Kidney tubule cell (primary cell): ENCODE measurements around the gene PLCZ1.
"Not testable (repeated sequence)": the region's sequence is repeated elsewhere in the genome, so short reads cannot be mapped to it uniquely, and the experiment has no call there.

Experiments used
- DNase-seq: peaks from one replicate; pipeline ENCODE4 v3.0.0-alpha.2; 2018; ENCODE audit warnings: low spot score

Gene PLCZ1

GRCh38 chr12:18737819-18738218 lies at the start of gene PLCZ1, which contains the start of gene CAPZA3:
Gene PLCZ1 (minus strand): TSS chr12:18738012. CDS start chr12:18737371, 641 bp downstream.
Gene CAPZA3 (plus strand): TSS chr12:18738119. CDS start chr12:18738269, 150 bp downstream.
- no peak for DNase-seq

GRCh38 chr12:18785465-18785864 lies 47.7 kb upstream of the PLCZ1 start:
- not testable (repeated sequence) for DNase-seq

- DNase-seq = no peak
Measured at GRCh38 chr12:18782827-18783226, 45.0 kb upstream of the PLCZ1 start.

- DNase-seq = not testable (repeated sequence)
Measured at GRCh38 chr12:18766479-18766878, 28.7 kb upstream of the PLCZ1 start.

- DNase-seq = no peak
Measured at GRCh38 chr12:18755341-18755740, 17.5 kb upstream of the PLCZ1 start.

- DNase-seq = no peak
Measured at GRCh38 chr12:18754124-18754707, 16.4 kb upstream of the PLCZ1 start.

- DNase-seq = no peak
Measured at GRCh38 chr12:18753481-18754123, 15.8 kb upstream of the PLCZ1 start.

GRCh38 chr12:18752947-18753346 lies 15.1 kb upstream of the PLCZ1 start:
- DNase-seq = no peak

GRCh38 chr12:18752280-18752920 lies 14.6 kb upstream of the PLCZ1 start:
- peak; percentile 62 for DNase-seq

GRCh38 chr12:18751866-18752265 lies 14.1 kb upstream of the PLCZ1 start:
- no peak for DNase-seq

GRCh38 chr12:18750085-18750484 lies 12.3 kb upstream of the PLCZ1 start:
- no peak for DNase-seq

GRCh38 chr12:18749386-18749957 lies 11.7 kb upstream of the PLCZ1 start:
- DNase-seq = no peak

- peak; percentile 90 for DNase-seq
Measured at GRCh38 chr12:18747895-18748294, 10.1 kb upstream of the PLCZ1 start.

- no peak for DNase-seq
Measured at GRCh38 chr12:18731156-18731555, 6.7 kb downstream of the PLCZ1 start.

- peak; percentile 78 for DNase-seq
Measured at GRCh38 chr12:18723752-18724151, 14.1 kb downstream of the PLCZ1 start.

- DNase-seq = no peak
Measured at GRCh38 chr12:18721452-18721851, 16.4 kb downstream of the PLCZ1 start.

- DNase-seq = no peak
Measured at GRCh38 chr12:18720690-18721089, 17.1 kb downstream of the PLCZ1 start.

- DNase-seq = peak; percentile 38
Measured at GRCh38 chr12:18719922-18720510, 17.8 kb downstream of the PLCZ1 start.

GRCh38 chr12:18718462-18718861 lies 19.4 kb downstream of the PLCZ1 start:
- peak; percentile 70 for DNase-seq

GRCh38 chr12:18716236-18716635 lies 21.6 kb downstream of the PLCZ1 start:
- DNase-seq = no peak

GRCh38 chr12:18706798-18707197 lies 31.0 kb downstream of the PLCZ1 start:
- DNase-seq = no peak

GRCh38 chr12:18703911-18704310 lies 33.9 kb downstream of the PLCZ1 start:
- peak; percentile 57 for DNase-seq

- DNase-seq = peak; percentile 87
Measured at GRCh38 chr12:18703321-18703720, 34.5 kb downstream of the PLCZ1 start.
